HG03108 (cell line): Measurements from ENCODE around the gene HDAC10.

Experiments used
- ATAC-seq: cut with Tn5 transposase; IDR thresholded peaks from one replicate; pipeline ENCODE4 v1.9.1; 2021; ENCODE audit warnings: moderate library complexity; ENCODE audit not compliant: unreplicated experiment

Gene HDAC10

DNA sequence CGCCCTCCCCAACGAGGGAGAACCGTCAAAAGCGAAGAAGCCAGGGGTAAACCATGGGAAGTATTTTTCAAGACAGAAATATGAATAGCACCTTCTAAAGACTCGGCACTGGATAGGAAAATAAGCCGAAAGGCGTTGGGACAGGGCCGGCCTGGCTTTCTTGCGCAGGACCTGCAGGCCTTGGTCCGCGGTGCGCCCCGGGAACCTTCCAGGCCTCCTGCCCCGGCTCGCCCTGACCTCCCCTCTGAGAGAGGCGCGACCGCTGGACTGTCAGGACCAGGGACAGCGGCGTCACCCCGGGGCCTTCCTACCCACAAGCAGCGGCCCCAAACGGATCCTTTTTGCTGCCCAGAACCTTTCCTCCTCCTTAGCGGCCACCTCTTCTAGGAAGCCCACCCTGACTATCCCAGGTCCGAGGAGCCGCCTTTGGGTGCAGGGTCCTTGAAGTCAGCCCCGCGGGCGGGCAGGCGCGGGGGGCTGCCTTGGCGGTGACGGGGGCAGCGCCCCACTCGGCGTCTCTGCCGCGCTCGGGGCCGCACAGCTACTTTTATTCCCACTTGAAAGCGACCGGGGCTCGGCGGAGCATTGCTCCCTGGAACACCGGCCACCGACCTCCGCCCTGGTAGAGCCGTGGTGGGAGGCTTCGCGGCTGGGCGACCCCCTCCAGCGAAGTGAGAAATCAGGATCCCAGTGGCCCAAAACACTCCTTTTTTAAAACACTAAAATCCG, 19.8 kb upstream of the HDAC10 start:
- ATAC-seq = peak; percentile 33

GRCh38 chr22:50269970-50270665, 19.1 kb upstream of the HDAC10 start, which contains the start of gene MAPK11:
Gene MAPK11, minus strand, starts transcription at chr22:50270380. Its CDS starts 88 bp downstream, at chr22:50270292.
- ATAC-seq = no peak

GRCh38 chr22:50269573-50269969, 18.5 kb upstream of the HDAC10 start:
- no peak for ATAC-seq

GRCh38 chr22:50268655-50269113, 17.6 kb upstream of the HDAC10 start:
- no peak for ATAC-seq

GRCh38 chr22:50267591-50268390, 16.7 kb upstream of the HDAC10 start:
- no peak for ATAC-seq

- no peak for ATAC-seq
Measured at GRCh38 chr22:50266994-50267393, 15.9 kb upstream of the HDAC10 start.

DNA sequence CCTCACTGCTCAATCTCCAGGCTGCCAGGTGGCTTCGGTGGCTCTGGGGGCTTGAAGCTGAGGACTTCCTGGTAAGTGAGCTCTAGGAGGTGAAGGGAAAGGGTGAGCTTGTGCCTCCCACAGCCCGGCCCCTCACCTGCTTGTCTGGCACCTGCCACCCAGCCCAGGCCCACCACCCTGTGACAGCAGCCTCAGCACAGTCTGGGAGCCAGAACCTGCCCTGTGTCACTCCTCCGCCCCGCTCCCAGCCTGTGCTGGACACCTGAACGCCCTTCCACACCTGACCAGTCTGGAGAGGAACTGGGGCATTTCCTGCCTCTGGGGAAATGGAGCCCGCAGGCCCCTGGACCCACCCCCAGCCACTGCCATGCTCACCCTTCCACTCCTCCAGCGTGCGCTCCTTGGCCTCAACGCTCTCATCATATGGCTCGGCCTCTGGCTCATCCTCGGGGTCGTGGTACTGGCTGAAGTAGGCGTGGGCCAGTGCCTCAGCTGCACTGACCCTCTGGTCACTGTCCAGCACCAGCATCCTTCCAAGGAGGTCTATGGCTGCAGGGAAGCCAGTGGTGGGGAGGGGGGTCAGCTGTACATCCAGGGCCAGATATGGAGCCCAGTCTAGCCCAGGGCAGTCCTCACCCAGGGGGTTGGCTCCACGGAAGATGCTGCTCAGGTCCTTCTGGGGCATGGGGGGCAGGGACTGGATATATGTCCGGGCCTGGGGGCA, 14.0 kb upstream of the HDAC10 start:
- ATAC-seq = no peak

DNA sequence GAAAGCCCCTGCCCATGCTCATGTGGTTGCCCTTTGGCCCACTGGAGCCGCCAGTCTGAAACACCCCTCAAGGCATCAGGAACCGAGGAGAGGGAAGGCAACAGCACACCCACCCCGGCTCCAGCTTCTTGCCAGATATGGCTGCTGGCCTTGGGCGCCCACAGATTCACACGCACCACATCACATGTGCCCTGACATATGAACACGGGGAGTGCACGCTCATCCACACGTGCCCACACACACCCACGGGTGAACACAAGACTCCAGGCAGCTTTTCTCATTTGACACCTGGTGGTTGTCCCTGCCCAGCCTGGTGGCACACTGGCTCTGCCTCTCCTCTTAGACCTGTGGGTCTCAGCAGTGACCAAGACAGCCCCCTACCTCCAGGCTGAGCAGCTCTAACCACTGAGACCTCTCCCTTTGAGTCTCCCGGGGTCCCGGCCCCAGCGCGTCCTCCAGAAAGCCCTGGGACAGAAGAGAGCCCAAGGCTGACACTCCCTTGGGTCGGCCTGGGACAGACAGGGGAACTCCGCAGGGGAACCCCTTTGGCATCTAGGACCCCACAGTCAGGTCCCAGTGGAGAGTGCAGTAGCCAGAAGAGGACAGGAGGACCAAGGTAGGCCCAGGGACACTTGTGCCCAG, 13.2 kb upstream of the HDAC10 start:
- ATAC-seq = no peak

- no peak for ATAC-seq
Measured at GRCh38 chr22:50262973-50263617, 12.0 kb upstream of the HDAC10 start.

DNA sequence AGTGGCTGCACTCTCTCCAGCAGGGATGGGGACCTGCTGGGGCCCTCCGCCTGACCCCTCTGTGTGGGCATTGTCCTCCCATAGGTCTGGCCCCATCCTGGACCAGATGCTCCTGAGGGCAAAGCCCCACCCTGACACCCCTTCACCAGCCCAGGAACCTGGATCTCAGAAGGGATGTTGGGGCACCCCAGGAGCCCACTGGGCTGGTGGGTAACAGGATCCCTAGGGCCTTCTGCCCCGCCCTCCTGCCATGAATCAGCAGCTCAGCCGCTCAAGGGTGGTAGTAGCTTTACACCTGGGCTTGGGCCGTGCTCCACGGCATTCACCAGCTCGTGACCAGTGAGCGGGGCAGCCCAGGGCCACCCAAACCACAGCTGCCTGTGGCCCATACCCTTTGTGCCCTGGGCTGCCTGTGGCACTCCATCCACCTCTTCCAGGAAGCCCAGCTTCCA, 11.4 kb upstream of the HDAC10 start:
- no peak for ATAC-seq

- ATAC-seq = no peak
Measured at GRCh38 chr22:50261615-50262459, 10.8 kb upstream of the HDAC10 start, which contains the start of gene MAPK12. Gene MAPK12, minus strand, starts transcription at chr22:50261683. Its CDS starts 174 bp downstream, at chr22:50261509.

GRCh38 chr22:50260801-50261614, 9.9 kb upstream of the HDAC10 start:
- no peak for ATAC-seq

- no peak for ATAC-seq
Measured at GRCh38 chr22:50260434-50260800, 9.4 kb upstream of the HDAC10 start.

GRCh38 chr22:50259302-50259701, 8.2 kb upstream of the HDAC10 start:
- no peak for ATAC-seq

DNA sequence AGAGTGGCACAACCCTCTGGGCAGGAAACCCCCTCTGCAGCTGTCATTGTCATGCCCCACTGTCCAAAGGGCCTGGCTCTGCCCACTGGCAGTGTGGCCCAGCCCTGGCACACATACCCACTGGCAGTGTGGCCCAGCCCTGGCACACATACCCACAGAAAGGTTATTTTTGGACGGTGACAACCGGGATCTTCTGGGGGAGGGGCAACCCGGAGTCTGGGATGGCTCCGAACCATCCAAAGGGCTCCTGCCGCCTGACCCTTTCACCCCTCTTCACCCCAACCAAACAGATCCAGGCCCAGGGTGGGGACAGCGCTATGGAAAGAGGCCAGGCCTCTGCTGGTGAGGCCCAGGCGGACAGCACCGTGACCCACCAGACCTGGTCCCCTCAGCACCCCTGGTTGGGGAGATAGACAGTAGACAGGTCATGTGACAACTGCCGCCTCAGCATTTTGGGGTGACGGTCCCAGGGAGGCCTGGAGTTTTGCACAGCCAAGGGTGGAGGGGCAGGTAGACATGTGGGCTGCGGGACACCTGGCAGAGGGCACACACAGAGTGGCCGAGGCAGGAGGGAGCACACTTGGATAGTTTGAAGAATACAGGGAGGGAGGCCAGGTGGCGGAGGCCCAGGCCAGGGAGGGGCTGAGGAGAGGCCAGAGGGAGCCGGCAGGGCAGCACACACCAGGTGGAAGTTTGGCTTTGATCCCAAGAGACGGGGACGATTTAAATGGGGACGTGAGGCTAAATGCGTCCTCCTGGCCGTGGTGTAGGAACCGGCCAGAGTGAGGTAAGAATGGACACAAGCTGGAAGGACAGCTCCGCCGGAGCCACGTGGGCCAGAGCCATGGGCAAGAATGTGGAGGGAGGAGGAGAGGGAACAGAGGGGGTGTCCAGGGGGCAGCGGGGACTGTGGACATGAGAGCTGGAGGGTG, 7.6 kb upstream of the HDAC10 start:
- no peak for ATAC-seq

- no peak for ATAC-seq
Measured at GRCh38 chr22:50257451-50258360, 6.6 kb upstream of the HDAC10 start.
